ENCODE data around the gene TGIF1.

DNA sequence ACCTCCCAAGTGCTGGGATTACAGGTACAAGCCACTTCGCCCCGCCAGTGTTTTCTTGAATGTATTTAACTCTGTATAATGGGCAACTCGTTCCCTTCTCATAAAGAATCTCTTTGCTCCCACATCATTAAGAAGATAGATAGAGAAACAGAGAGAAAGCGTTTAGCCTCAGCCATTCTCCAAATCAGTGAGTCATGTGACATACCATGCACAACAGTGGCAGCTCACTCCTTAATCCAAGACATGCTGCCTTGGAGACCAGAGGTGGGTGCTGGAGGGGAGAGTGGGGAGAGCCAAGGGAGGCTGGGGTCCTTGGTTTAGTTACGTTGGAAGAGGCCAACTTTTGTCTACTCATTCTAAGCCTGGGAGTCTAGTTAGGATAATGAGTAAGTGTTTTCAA is 54.7 kb downstream of the TGIF1 start:
- TF ChIP-seq, protein P1, sequence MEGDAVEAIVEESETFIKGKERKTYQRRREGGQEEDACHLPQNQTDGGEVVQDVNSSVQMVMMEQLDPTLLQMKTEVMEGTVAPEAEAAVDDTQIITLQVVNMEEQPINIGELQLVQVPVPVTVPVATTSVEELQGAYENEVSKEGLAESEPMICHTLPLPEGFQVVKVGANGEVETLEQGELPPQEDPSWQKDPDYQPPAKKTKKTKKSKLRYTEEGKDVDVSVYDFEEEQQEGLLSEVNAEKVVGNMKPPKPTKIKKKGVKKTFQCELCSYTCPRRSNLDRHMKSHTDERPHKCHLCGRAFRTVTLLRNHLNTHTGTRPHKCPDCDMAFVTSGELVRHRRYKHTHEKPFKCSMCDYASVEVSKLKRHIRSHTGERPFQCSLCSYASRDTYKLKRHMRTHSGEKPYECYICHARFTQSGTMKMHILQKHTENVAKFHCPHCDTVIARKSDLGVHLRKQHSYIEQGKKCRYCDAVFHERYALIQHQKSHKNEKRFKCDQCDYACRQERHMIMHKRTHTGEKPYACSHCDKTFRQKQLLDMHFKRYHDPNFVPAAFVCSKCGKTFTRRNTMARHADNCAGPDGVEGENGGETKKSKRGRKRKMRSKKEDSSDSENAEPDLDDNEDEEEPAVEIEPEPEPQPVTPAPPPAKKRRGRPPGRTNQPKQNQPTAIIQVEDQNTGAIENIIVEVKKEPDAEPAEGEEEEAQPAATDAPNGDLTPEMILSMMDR (IDR thresholded peaks at IDR 0.05 in 2 of 3, conservative IDR thresholded peaks at IDR 0.05 in 1 of 3; ENCODE audit: borderline replicate concordance in 1 of 3, insufficient read depth in 1 of 3, low read depth in 2 of 3, low read length in 2 of 3) = no peak
- TF ChIP-seq, protein P2, sequence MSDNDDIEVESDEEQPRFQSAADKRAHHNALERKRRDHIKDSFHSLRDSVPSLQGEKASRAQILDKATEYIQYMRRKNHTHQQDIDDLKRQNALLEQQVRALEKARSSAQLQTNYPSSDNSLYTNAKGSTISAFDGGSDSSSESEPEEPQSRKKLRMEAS (IDR thresholded peaks at IDR 0.05) = no peak
- no peak for TF ChIP-seq EZH2 (IDR thresholded peaks at IDR 0.05)
- TF ChIP-seq POLR2AphosphoS5 (IDR thresholded peaks at IDR 0.05; ENCODE audit: low read depth, low read length) = no peak
- no peak for TF ChIP-seq EGR1 (IDR thresholded peaks at IDR 0.05; ENCODE audit: low read depth)

Data from HCT116 (cell line).